Measurements from ENCODE around the gene PPRC1.

The PPRC1 gene, protein sequence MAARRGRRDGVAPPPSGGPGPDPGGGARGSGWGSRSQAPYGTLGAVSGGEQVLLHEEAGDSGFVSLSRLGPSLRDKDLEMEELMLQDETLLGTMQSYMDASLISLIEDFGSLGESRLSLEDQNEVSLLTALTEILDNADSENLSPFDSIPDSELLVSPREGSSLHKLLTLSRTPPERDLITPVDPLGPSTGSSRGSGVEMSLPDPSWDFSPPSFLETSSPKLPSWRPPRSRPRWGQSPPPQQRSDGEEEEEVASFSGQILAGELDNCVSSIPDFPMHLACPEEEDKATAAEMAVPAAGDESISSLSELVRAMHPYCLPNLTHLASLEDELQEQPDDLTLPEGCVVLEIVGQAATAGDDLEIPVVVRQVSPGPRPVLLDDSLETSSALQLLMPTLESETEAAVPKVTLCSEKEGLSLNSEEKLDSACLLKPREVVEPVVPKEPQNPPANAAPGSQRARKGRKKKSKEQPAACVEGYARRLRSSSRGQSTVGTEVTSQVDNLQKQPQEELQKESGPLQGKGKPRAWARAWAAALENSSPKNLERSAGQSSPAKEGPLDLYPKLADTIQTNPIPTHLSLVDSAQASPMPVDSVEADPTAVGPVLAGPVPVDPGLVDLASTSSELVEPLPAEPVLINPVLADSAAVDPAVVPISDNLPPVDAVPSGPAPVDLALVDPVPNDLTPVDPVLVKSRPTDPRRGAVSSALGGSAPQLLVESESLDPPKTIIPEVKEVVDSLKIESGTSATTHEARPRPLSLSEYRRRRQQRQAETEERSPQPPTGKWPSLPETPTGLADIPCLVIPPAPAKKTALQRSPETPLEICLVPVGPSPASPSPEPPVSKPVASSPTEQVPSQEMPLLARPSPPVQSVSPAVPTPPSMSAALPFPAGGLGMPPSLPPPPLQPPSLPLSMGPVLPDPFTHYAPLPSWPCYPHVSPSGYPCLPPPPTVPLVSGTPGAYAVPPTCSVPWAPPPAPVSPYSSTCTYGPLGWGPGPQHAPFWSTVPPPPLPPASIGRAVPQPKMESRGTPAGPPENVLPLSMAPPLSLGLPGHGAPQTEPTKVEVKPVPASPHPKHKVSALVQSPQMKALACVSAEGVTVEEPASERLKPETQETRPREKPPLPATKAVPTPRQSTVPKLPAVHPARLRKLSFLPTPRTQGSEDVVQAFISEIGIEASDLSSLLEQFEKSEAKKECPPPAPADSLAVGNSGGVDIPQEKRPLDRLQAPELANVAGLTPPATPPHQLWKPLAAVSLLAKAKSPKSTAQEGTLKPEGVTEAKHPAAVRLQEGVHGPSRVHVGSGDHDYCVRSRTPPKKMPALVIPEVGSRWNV (N-terminal part only)

DNA sequence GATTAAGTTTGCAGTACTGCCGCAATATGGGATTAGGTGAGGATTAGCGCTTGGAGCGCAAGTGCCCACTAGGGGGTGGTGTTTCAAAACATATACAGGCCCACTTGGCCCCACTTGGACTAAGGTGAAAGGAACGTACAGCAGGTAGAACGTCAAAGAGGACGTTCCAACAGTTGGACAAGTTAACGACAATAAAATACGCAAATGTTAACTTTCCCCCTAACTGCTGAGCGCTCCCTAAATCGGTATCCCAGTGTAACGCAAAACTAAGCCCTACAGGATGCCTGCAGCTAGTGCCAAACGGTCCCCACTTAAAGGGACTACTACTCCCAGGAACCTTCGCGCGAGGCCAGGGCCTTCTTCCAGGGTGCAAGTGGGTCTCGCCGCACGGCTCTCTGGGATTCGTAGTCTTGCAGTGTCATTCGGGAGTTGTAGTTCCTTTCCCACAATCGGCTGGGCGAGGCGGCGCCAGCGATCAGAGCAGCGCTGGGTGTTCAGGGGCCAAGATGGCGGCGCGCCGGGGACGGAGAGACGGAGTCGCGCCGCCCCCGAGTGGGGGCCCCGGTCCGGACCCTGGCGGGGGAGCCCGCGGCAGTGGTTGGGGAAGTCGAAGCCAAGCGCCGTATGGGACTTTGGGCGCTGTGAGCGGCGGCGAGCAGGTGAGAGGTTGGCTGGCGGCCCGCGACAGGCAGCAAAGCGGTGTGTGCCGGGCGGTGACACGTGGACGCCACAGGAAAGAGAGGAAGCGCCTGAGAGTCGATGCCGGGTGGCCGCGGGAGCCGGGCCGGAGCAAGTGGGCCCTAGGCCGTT, at the start of gene PPRC1:
Gene PPRC1 (plus strand): TSS at position 478 of the 810 bp plus-strand sequence. CDS start 29 bp downstream, at position 507.
- DNase-seq = peak; percentile 95
- no peaks in the 10 kb centered on the region for H3K9me3 Mint-ChIP-seq
- no peaks in the 10 kb centered on the region for H3K27me3 Mint-ChIP-seq
- peaks cover 48% of the 10 kb centered on the region for H3K36me3 Mint-ChIP-seq (ENCODE audit: low read depth)
- H3K27ac Mint-ChIP-seq = peak within 1 kb of the TSS; percentile 100
- H3K4me1 Mint-ChIP-seq (ENCODE audit: low read depth) = peaks cover 43% of the 10 kb centered on the region
- peak within 1 kb of the TSS; percentile 100 for H3K4me3 Mint-ChIP-seq

DNA sequence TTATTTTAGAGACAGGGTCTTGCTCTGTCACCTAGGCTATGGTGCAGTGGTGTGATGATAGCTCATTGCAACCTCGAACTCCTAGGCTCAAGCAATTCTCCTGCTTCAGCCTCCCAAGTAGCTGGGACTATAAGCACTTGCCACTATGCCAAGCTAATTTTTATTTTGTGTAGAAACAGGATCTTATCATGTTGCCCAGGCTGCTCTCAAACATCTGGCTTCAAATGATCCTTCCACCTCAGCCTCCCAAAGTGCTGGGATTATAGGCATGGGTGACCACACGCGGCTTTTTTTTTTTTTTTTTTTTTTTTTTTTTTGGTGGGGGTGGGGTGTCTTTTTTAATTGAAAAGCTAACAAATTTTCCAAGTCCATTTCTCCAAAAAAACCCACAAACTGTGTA, 49.3 kb upstream of the PPRC1 start:
- Mint-ChIP-seq H3K27me3 (no peaks in the 10 kb centered on the region), H3K36me3 (ENCODE audit: low read depth) (peaks cover 6% of the 10 kb centered on the region), H3K9me3 (no peaks in the 10 kb centered on the region), H3K27ac (no peak overlapping the region), H3K4me3 (no peak overlapping the region), H3K4me1 (ENCODE audit: low read depth) (no peaks in the 10 kb centered on the region)
- no peak for DNase-seq

DNA sequence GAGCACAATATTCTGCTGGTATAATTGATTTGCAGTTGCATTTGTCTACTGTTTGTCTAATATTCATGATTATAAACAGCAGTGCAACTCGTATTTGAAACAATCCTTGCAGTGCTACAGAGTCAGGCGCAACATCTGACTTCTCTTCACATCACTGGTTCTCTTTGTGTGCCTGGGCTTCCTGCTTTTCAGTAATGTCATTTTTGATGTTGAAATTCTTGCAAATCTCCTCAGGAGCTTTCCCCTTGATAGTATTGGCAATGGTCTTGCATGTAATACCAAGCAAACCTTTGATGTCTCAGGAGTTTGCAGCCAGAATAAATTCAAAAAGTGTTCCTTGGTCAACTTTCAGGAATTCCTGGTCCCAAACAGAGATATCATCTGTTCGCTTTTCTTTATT, 47.5 kb upstream of the PPRC1 start:
- H3K27me3 Mint-ChIP-seq = no peaks in the 10 kb centered on the region
- no peak overlapping the region for H3K27ac Mint-ChIP-seq
- no peak for DNase-seq
- H3K4me1 Mint-ChIP-seq (ENCODE audit: low read depth) = no peaks in the 10 kb centered on the region
- no peak overlapping the region for H3K4me3 Mint-ChIP-seq
- H3K9me3 Mint-ChIP-seq = no peaks in the 10 kb centered on the region
- peaks cover 9% of the 10 kb centered on the region for H3K36me3 Mint-ChIP-seq (ENCODE audit: low read depth)

DNA sequence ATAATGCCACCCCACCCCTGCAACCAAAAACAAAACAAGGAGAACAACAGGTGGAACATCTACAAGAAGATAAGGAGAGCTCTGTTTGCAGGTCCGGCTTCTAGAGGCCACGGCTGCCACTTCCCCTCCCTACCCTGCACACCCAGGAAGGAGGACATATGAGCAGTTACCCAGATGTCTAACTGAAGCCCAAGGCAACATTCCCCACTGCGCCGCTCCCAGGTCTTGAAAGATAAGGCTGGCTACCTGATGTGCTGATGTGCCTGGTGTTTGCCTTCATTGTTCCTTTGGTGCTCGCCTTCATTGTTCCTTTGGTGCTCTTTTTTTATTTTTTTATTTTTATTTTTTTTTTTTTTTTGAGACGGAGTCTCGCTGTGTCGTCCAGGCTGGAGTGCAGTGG, 46.6 kb upstream of the PPRC1 start:
- DNase-seq = no peak
- no peaks in the 10 kb centered on the region for H3K4me1 Mint-ChIP-seq (ENCODE audit: low read depth)
- no peaks in the 10 kb centered on the region for H3K9me3 Mint-ChIP-seq
- H3K27me3 Mint-ChIP-seq = no peaks in the 10 kb centered on the region
- no peak overlapping the region for H3K27ac Mint-ChIP-seq
- H3K4me3 Mint-ChIP-seq = no peak overlapping the region
- peaks cover 11% of the 10 kb centered on the region for H3K36me3 Mint-ChIP-seq (ENCODE audit: low read depth)

DNA sequence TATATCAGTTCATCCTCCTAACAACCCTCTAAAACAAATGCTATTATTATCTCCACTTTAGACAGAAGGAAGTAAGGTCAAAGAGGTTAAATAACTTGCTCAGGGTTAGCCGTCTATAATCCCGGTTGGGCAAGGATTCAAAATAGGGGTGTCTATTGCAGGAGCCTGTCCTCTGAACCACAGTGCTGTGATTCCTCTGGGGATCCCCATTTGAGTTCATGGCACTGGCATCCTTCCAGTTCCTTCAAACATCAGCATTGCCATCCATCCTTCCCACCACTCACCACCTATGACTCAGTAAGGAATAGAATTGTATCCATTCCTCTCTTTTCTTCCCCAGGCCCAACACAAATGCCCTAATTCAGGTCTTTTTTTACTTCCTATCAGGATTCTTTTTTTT, 42.1 kb upstream of the PPRC1 start:
- Mint-ChIP-seq H3K27me3 (no peaks in the 10 kb centered on the region), H3K4me1 (ENCODE audit: low read depth) (no peaks in the 10 kb centered on the region), H3K4me3 (no peak overlapping the region), H3K9me3 (no peaks in the 10 kb centered on the region), H3K27ac (no peak overlapping the region), H3K36me3 (ENCODE audit: low read depth) (peaks cover 14% of the 10 kb centered on the region)
- no peak for DNase-seq

DNA sequence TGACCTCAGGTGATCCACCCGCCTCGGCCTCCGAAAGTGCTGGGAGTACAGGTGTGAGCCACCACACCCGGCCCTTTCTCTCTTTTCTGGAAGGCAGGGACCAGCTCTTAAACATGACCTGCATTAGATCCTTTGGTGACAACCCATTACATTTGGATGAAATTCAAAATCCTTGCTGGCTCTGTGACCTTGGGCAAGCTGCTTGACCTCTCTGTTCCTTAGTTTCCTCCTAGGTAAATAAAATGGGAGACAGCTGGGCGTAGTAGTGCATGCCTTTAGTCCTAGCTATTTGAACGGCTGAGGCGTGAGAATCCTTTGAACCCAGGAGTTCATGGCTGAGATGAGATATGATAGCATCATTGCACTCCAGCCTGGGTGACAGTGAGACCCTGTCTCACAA, 36.4 kb upstream of the PPRC1 start:
- H3K27me3 Mint-ChIP-seq = no peaks in the 10 kb centered on the region
- H3K4me1 Mint-ChIP-seq (ENCODE audit: low read depth) = no peaks in the 10 kb centered on the region
- H3K27ac Mint-ChIP-seq = no peak overlapping the region
- no peaks in the 10 kb centered on the region for H3K9me3 Mint-ChIP-seq
- no peak for DNase-seq
- H3K36me3 Mint-ChIP-seq (ENCODE audit: low read depth) = peaks cover 32% of the 10 kb centered on the region
- H3K4me3 Mint-ChIP-seq = no peak overlapping the region

DNA sequence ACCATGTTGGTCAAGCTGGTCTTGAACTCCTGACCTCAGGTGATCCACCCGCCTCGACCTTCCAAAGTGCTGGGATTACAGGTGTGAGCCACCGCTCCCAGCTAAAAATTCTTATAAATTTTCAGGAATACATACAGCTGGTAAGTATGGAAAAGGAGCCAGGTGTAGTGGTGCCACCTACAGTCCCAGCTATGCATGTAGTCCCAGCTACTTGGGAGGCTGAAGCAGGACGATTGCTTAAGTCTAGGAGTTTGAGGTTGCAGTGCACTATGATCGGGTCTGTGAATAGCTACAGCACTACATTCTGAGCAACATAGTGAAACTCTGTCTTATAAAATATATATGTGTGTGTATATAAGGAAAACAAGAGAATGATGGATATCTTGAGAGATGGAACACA, 31.7 kb upstream of the PPRC1 start:
- H3K27me3 Mint-ChIP-seq = no peaks in the 10 kb centered on the region
- peaks cover 13% of the 10 kb centered on the region for H3K4me1 Mint-ChIP-seq (ENCODE audit: low read depth)
- H3K4me3 Mint-ChIP-seq = no peak overlapping the region
- H3K36me3 Mint-ChIP-seq (ENCODE audit: low read depth) = peaks cover 54% of the 10 kb centered on the region
- no peak for DNase-seq
- no peak overlapping the region for H3K27ac Mint-ChIP-seq
- no peaks in the 10 kb centered on the region for H3K9me3 Mint-ChIP-seq

DNA sequence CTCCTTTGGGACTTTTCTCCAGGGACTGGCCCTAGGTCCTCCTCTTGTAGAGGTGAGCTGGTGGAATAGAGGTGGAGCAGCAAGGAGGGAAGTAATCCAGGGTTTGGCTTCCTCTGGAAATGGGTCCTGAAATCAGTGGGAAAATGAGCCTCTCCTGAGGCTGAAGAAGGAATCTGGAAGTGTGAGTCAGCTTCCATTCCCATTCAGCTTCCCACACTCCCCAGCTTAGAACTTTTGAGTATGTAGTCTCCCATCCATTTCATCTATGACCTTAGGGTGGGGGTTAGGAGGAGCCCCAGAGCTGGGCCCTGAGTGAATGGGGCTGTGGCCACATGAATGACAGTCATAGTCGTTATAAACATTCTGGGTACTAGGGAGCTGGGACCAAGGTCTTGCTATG, 30.4 kb upstream of the PPRC1 start:
- no peak for DNase-seq
- peaks cover 60% of the 10 kb centered on the region for H3K36me3 Mint-ChIP-seq (ENCODE audit: low read depth)
- peaks cover 14% of the 10 kb centered on the region for H3K4me1 Mint-ChIP-seq (ENCODE audit: low read depth)
- H3K27ac Mint-ChIP-seq = no peak overlapping the region
- H3K9me3 Mint-ChIP-seq = no peaks in the 10 kb centered on the region
- no peaks in the 10 kb centered on the region for H3K27me3 Mint-ChIP-seq
- no peak overlapping the region for H3K4me3 Mint-ChIP-seq

DNA sequence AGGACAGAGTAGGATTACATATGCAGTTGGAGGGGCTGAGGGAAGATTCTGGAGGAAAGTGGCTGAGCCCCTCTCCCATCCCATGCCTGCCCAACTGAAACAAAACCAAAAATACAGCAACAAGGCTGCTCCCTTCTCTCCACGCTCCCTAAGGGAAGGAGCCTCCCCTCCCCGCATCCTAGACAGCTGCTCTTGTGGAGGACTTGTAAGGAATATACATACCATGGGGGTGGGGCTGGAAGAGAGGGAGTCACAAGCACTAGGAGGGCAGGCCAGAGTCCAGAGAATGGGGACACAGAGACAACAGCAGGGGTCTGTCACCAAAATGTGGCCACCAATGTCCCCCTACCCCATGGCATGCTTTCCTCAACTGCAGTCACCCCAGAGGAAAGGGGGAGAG, 25.8 kb upstream of the PPRC1 start:
- peaks cover 82% of the 10 kb centered on the region for H3K36me3 Mint-ChIP-seq (ENCODE audit: low read depth)
- no peak overlapping the region for H3K27ac Mint-ChIP-seq

DNA sequence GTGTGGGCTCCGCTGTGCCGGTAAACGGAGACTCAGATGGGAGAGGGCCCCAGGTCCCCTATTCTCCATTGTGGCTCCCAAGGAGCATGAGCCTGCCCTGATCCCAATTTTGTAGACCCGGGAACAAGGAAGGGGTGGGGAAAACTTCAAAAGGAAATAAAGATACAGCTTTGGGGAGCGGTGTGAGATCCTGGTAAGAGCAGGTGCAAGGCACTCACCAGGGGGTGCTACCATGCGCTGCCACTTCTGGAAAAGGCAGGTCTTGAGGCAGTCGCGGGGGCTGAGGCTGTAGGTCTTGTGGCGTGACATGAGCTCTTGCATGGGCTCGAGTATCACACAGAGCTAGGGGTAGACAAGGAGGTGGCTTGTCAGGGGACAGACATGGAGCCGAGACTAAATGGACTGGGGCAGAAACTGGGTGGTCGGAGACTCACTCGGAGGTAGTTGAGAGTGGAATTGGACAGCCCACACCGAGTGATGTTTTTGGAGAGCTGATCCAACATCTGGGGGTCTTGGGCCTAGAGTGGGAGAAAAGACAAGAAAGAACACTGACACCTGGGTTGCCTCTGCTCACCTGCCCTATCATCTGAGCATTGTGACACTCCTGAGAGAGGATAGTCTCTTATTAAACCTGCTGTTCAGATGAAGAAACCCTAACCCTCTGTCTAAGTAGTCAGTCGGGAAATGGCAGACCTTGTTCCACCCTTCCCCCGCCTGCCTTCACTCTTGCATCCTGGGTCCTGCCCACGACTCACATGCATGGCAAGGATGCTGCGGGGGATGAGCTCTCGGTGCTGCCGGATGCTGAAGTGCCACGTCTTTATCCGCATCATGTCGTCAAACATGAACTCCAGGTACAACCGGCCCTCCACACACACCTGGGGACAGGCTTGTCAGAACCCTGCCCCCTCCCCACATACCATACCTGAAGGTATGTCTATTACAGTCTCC, 23.4 kb upstream of the PPRC1 start:
- Mint-ChIP-seq H3K4me1 (ENCODE audit: low read depth) (peaks cover 30% of the 10 kb centered on the region), H3K27ac (no peak overlapping the region), H3K9me3 (no peaks in the 10 kb centered on the region), H3K36me3 (ENCODE audit: low read depth) (peaks cover 79% of the 10 kb centered on the region), H3K4me3 (no peak overlapping the region), H3K27me3 (no peaks in the 10 kb centered on the region)
- DNase-seq = no peak

More for the DNA sequence above, 25.8 kb upstream of the PPRC1 start:
- no peak for DNase-seq
- Mint-ChIP-seq H3K9me3 (no peaks in the 10 kb centered on the region), H3K4me3 (no peak overlapping the region), H3K4me1 (ENCODE audit: low read depth) (peaks cover 17% of the 10 kb centered on the region), H3K27me3 (no peaks in the 10 kb centered on the region)

DNA sequence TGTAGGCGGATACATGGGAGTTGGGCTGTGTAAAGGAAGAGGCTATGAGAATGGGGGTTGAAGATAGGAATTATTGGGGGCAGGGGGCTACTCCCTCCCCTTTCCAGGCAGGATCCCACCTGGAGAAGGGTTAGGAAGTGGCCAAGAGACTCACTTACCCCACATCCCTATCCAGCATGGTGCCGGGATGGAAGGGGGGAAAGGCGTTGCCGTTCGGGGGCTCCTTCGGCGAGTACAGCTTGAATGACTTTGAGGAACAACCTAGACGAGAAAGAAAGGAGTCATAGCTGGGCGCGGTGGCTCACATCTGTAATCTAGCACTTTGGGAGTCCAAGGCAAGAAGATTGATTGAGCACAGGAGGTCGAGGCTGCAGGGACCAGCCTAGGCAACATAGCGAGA, 21.6 kb upstream of the PPRC1 start:
- DNase-seq = no peak
- H3K9me3 Mint-ChIP-seq = no peaks in the 10 kb centered on the region
- no peaks in the 10 kb centered on the region for H3K27me3 Mint-ChIP-seq
- H3K4me1 Mint-ChIP-seq (ENCODE audit: low read depth) = peaks cover 31% of the 10 kb centered on the region
- no peak overlapping the region for H3K4me3 Mint-ChIP-seq
- peak overlapping the region; percentile 44 for H3K27ac Mint-ChIP-seq
- peaks cover 73% of the 10 kb centered on the region for H3K36me3 Mint-ChIP-seq (ENCODE audit: low read depth)

DNA sequence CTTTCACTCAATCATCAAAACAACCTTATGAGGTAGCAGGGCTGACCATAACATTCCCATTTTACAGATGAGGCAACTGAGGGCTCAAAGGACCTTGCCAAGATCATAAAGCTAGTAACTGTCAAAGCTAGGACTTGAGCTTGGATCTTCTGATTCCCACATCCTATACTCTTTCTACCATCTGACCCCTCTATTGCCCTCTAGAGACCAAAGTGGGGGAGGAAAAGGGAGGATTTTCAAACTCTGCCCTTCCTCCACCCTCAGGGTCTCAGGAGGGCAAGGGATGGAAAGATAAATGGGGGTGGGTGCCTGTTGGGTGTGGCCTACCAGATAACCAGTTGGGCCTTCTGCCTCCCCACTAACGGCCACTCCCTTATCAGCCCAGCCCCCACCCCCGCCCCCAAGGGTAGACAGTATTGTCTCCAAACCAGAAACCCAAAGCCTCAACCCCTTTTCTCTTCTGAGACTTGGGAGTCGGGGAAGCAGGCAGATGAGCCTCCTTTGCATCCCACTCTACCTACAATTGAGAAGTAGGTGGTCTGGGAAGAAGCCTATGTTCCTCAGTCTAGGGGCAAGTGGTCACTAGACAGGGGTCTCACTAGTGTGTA, 20.5 kb upstream of the PPRC1 start:
- Mint-ChIP-seq H3K4me3 (peak overlapping the region; percentile 82), H3K27ac (peak overlapping the region; percentile 92), H3K4me1 (ENCODE audit: low read depth) (peaks cover 41% of the 10 kb centered on the region), H3K9me3 (no peaks in the 10 kb centered on the region), H3K27me3 (no peaks in the 10 kb centered on the region), H3K36me3 (ENCODE audit: low read depth) (peaks cover 64% of the 10 kb centered on the region)
- DNase-seq = no peak
